A549 (cell line): ENCODE data around the gene SPRR3.

Source experiments
- CEBPB ChIP-seq, 2 experiments: fragments of >200 bp in 1 of 2; sonication (Bioruptor Twin) in 1 of 2; formaldehyde crosslinking in 1 of 2; IDR thresholded peaks; 2 replicates each; pipeline ENCODE4 v1.6.1; 2012 to 2016
- CHD2 ChIP-seq: fragments of 150-350 bp; IDR thresholded peaks from 2 replicates; pipeline ENCODE4 v1.6.1; 2014; ENCODE audit warnings: low read length; ENCODE audit not compliant: partially characterized antibody
- CTCF ChIP-seq: fragments of >200 bp; sonication (Bioruptor Twin); formaldehyde crosslinking; IDR thresholded peaks from 3 replicates; pipeline ENCODE4 v1.5.1; 2016
- EP300 ChIP-seq, 2 experiments: fragments of >200 bp; sonication (Bioruptor Twin); formaldehyde crosslinking; IDR thresholded peaks; 2 replicates in 1 of 2; 3 replicates in 1 of 2; pipeline ENCODE4 v1.6.1; 2016 to 2017
- JUN ChIP-seq, 2 experiments: fragments of >200 bp; sonication (Bioruptor Twin); formaldehyde crosslinking; IDR thresholded peaks; 2 replicates in 1 of 2; 3 replicates in 1 of 2; pipeline ENCODE4 v1.6.1; 2016 to 2017
- MAZ ChIP-seq: fragments of 150-350 bp; IDR thresholded peaks from 2 replicates; pipeline ENCODE4 v1.6.1; 2014; ENCODE audit warnings: antibody characterized with exemption, low read depth, low read length, borderline replicate concordance
- MYC ChIP-seq: IDR thresholded peaks from 2 replicates; pipeline ENCODE4 v1.6.1; 2012; ENCODE audit warnings: mild to moderate bottlenecking, inconsistent platforms, low read length, improper control_type of control experiment, borderline replicate concordance
- POLR2A ChIP-seq: IDR thresholded peaks from 2 replicates; pipeline ENCODE4 v1.6.1; 2012; ENCODE audit warnings: mild to moderate bottlenecking, low read length
- POLR2AphosphoS2 ChIP-seq: conservative IDR thresholded peaks from 2 replicates; pipeline ENCODE4 v1.6.1; 2012; ENCODE audit warnings: low read length, improper control_type of control experiment, inconsistent platforms
- RAD21 ChIP-seq, 2 experiments: fragments of >200 bp in 1 of 2; sonication (Bioruptor Twin) in 1 of 2; formaldehyde crosslinking in 1 of 2; IDR thresholded peaks in 1 of 2; conservative IDR thresholded peaks in 1 of 2; 2 replicates in 1 of 2; 3 replicates in 1 of 2; pipeline ENCODE4 v1.6.1; 2012 to 2018; ENCODE audit warnings: inconsistent platforms in 1 of 2
- RNF2 ChIP-seq: fragments of 200-600 bp; sonication (generic); IDR thresholded peaks from 2 replicates; pipeline ENCODE4 v1.6.1; 2016; ENCODE audit warnings: low read depth, mild to moderate bottlenecking, antibody characterized with exemption, moderate library complexity, borderline replicate concordance
- TP53 ChIP-seq: fragments of 250-450 bp; sonication (Bioruptor Pico); IDR thresholded peaks from 2 replicates; pipeline ENCODE4 v1.5.0; 2021; ENCODE audit warnings: mild to moderate bottlenecking, moderate library complexity

GRCh38 chr1:152997901-152998300, 3.6 kb upstream of the SPRR3 start:
- no peak for TF ChIP-seq EP300 (IDR thresholded peaks at IDR 0.05)
- TF ChIP-seq CTCF = no peak
- no peak for TF ChIP-seq MYC
- TF ChIP-seq POLR2A = no peak
- TF ChIP-seq RAD21 (conservative IDR thresholded peaks at IDR 0.05 in 1 of 2, IDR thresholded peaks at IDR 0.05 in 1 of 2) = no peak
- no peak for TF ChIP-seq CEBPB (IDR thresholded peaks at IDR 0.05)
- no peak for TF ChIP-seq MAZ
- no peak for TF ChIP-seq RNF2
- no peak for TF ChIP-seq CHD2
- no peak for TF ChIP-seq JUN (IDR thresholded peaks at IDR 0.05)
- no peak for TF ChIP-seq POLR2AphosphoS2
- no peak for TF ChIP-seq TP53 (CRISPR knock-in tag)
